ENCODE measurements around the gene GAS2. TPM values are rescaled to one million over a fixed set of nuclear protein-coding genes. Genes with fewer than 3 reads are reported as not detected.

GAS2 gene
- polyA plus RNA-seq, 1 donor: 5.8 TPM

- WGBS (ENCODE audit: insufficient coverage, low lambda C conversion rate): 50% methylated on average over 1 of the region's 1 CpG
- peak; percentile 22 to 46 for DNase-seq
These were observed 4.4 kb downstream of the GAS2 start for GRCh38 chr11:22670830-22671229.

GRCh38 chr11:22671751-22672150 is 5.3 kb downstream of the GAS2 start:
- H3K27me3 ChIP-seq (ENCODE audit: control insufficient read depth, insufficient read depth, low read length): no peaks in the 10 kb centered on the region
- no peaks in the 10 kb centered on the region for H3K9me3 ChIP-seq (ENCODE audit: control insufficient read depth, low read depth, low read length)
- no peak for DNase-seq
- peaks cover 14% of the 10 kb centered on the region for H3K4me1 ChIP-seq (ENCODE audit: control insufficient read depth, insufficient read depth, low read length)
- no CpG with 5 or more reads among the region's 2 CpGs for WGBS (ENCODE audit: insufficient coverage, low lambda C conversion rate)
- no peak overlapping the region for H3K4me3 ChIP-seq (ENCODE audit: low read length)
- H3K27ac ChIP-seq (ENCODE audit: low read length): no peak overlapping the region
- no peaks in the 10 kb centered on the region for H3K36me3 ChIP-seq (ENCODE audit: control insufficient read depth, insufficient read depth, low read length)

More at GRCh38 chr11:22670830-22671229, 4.4 kb downstream of the GAS2 start:
- Histone ChIP-seq H3K9me3 (ENCODE audit: control insufficient read depth, low read depth, low read length) (no peaks in the 10 kb centered on the region), H3K4me1 (ENCODE audit: control insufficient read depth, insufficient read depth, low read length) (peaks cover 12% of the 10 kb centered on the region), H3K27me3 (ENCODE audit: control insufficient read depth, insufficient read depth, low read length) (no peaks in the 10 kb centered on the region), H3K27ac (ENCODE audit: low read length) (no peak overlapping the region), H3K4me3 (ENCODE audit: low read length) (no peak overlapping the region), H3K36me3 (ENCODE audit: control insufficient read depth, insufficient read depth, low read length) (no peaks in the 10 kb centered on the region)

GRCh38 chr11:22674470-22675439 is 8.3 kb downstream of the GAS2 start:
- peak; percentile 30 to 76 for DNase-seq
- Histone ChIP-seq H3K4me1 (ENCODE audit: control insufficient read depth, insufficient read depth, low read length) (peaks cover 17% of the 10 kb centered on the region), H3K27me3 (ENCODE audit: control insufficient read depth, insufficient read depth, low read length) (no peaks in the 10 kb centered on the region), H3K4me3 (ENCODE audit: low read length) (no peak overlapping the region), H3K36me3 (ENCODE audit: control insufficient read depth, insufficient read depth, low read length) (no peaks in the 10 kb centered on the region), H3K9me3 (ENCODE audit: control insufficient read depth, low read depth, low read length) (no peaks in the 10 kb centered on the region), H3K27ac (ENCODE audit: low read length) (peak overlapping the region; percentile 65)
- no CpG with 5 or more reads among the region's 4 CpGs for WGBS (ENCODE audit: insufficient coverage, low lambda C conversion rate)

GRCh38 chr11:22677153-22677903 is 10.9 kb downstream of the GAS2 start:
- H3K9me3 ChIP-seq (ENCODE audit: control insufficient read depth, low read depth, low read length): no peaks in the 10 kb centered on the region
- no peak overlapping the region for H3K4me3 ChIP-seq (ENCODE audit: low read length)
- no peaks in the 10 kb centered on the region for H3K27me3 ChIP-seq (ENCODE audit: control insufficient read depth, insufficient read depth, low read length)
- no peak for DNase-seq
- no peak overlapping the region for H3K27ac ChIP-seq (ENCODE audit: low read length)
- WGBS (ENCODE audit: insufficient coverage, low lambda C conversion rate): 75% methylated on average over 1 of the region's 4 CpGs
- peaks cover 20% of the 10 kb centered on the region for H3K4me1 ChIP-seq (ENCODE audit: control insufficient read depth, insufficient read depth, low read length)
- H3K36me3 ChIP-seq (ENCODE audit: control insufficient read depth, insufficient read depth, low read length): no peaks in the 10 kb centered on the region

GRCh38 chr11:22680628-22681027 is 14.2 kb downstream of the GAS2 start:
- H3K4me1 ChIP-seq (ENCODE audit: control insufficient read depth, insufficient read depth, low read length): peaks cover 12% of the 10 kb centered on the region
- no peaks in the 10 kb centered on the region for H3K9me3 ChIP-seq (ENCODE audit: control insufficient read depth, low read depth, low read length)
- H3K27ac ChIP-seq (ENCODE audit: low read length): no peak overlapping the region
- H3K36me3 ChIP-seq (ENCODE audit: control insufficient read depth, insufficient read depth, low read length): no peaks in the 10 kb centered on the region
- H3K27me3 ChIP-seq (ENCODE audit: control insufficient read depth, insufficient read depth, low read length): no peaks in the 10 kb centered on the region
- DNase-seq: peak in 1 of 2 donors; percentile 29
- 67% methylated on average over 1 of the region's 2 CpGs for WGBS (ENCODE audit: insufficient coverage, low lambda C conversion rate)
- no peak overlapping the region for H3K4me3 ChIP-seq (ENCODE audit: low read length)

GRCh38 chr11:22681281-22681812 is 14.9 kb downstream of the GAS2 start:
- Histone ChIP-seq H3K4me3 (ENCODE audit: low read length) (no peak overlapping the region), H3K36me3 (ENCODE audit: control insufficient read depth, insufficient read depth, low read length) (no peaks in the 10 kb centered on the region), H3K9me3 (ENCODE audit: control insufficient read depth, low read depth, low read length) (no peaks in the 10 kb centered on the region), H3K4me1 (ENCODE audit: control insufficient read depth, insufficient read depth, low read length) (peaks cover 11% of the 10 kb centered on the region), H3K27me3 (ENCODE audit: control insufficient read depth, insufficient read depth, low read length) (no peaks in the 10 kb centered on the region), H3K27ac (ENCODE audit: low read length) (no peak overlapping the region)
- 100% methylated on average over 1 of the region's 4 CpGs for WGBS (ENCODE audit: insufficient coverage, low lambda C conversion rate)
- DNase-seq: no peak

- DNase-seq: no peak
- H3K27ac ChIP-seq (ENCODE audit: low read length): no peak overlapping the region
- WGBS (ENCODE audit: insufficient coverage, low lambda C conversion rate): 95% methylated on average over 2 of the region's 2 CpGs
- H3K4me3 ChIP-seq (ENCODE audit: low read length): no peak overlapping the region
- peaks cover 6% of the 10 kb centered on the region for H3K4me1 ChIP-seq (ENCODE audit: control insufficient read depth, insufficient read depth, low read length)
- no peaks in the 10 kb centered on the region for H3K36me3 ChIP-seq (ENCODE audit: control insufficient read depth, insufficient read depth, low read length)
- H3K27me3 ChIP-seq (ENCODE audit: control insufficient read depth, insufficient read depth, low read length): no peaks in the 10 kb centered on the region
- H3K9me3 ChIP-seq (ENCODE audit: control insufficient read depth, low read depth, low read length): no peaks in the 10 kb centered on the region
These were observed 17.7 kb downstream of the GAS2 start for GRCh38 chr11:22684082-22684481.

GRCh38 chr11:22685111-22685510 is 18.7 kb downstream of the GAS2 start:
- no CpG with 5 or more reads among the region's 4 CpGs for WGBS (ENCODE audit: insufficient coverage, low lambda C conversion rate)
- peaks cover 5% of the 10 kb centered on the region for H3K4me1 ChIP-seq (ENCODE audit: control insufficient read depth, insufficient read depth, low read length)

GRCh38 chr11:22688914-22689313 is 22.5 kb downstream of the GAS2 start:
- Histone ChIP-seq H3K4me3 (ENCODE audit: low read length) (no peak overlapping the region), H3K27ac (ENCODE audit: low read length) (no peak overlapping the region), H3K9me3 (ENCODE audit: control insufficient read depth, low read depth, low read length) (no peaks in the 10 kb centered on the region), H3K27me3 (ENCODE audit: control insufficient read depth, insufficient read depth, low read length) (no peaks in the 10 kb centered on the region), H3K36me3 (ENCODE audit: control insufficient read depth, insufficient read depth, low read length) (no peaks in the 10 kb centered on the region), H3K4me1 (ENCODE audit: control insufficient read depth, insufficient read depth, low read length) (peaks cover 8% of the 10 kb centered on the region)
- 83% methylated on average over 1 of the region's 3 CpGs for WGBS (ENCODE audit: insufficient coverage, low lambda C conversion rate)
- DNase-seq: no peak

More at GRCh38 chr11:22685111-22685510, 18.7 kb downstream of the GAS2 start:
- Histone ChIP-seq H3K9me3 (ENCODE audit: control insufficient read depth, low read depth, low read length) (no peaks in the 10 kb centered on the region), H3K36me3 (ENCODE audit: control insufficient read depth, insufficient read depth, low read length) (no peaks in the 10 kb centered on the region), H3K27ac (ENCODE audit: low read length) (no peak overlapping the region), H3K27me3 (ENCODE audit: control insufficient read depth, insufficient read depth, low read length) (no peaks in the 10 kb centered on the region), H3K4me3 (ENCODE audit: low read length) (no peak overlapping the region)
- no peak for DNase-seq

- Histone ChIP-seq H3K9me3 (ENCODE audit: control insufficient read depth, low read depth, low read length) (no peaks in the 10 kb centered on the region), H3K4me3 (ENCODE audit: low read length) (no peak overlapping the region), H3K27ac (ENCODE audit: low read length) (no peak overlapping the region), H3K4me1 (ENCODE audit: control insufficient read depth, insufficient read depth, low read length) (peaks cover 8% of the 10 kb centered on the region), H3K36me3 (ENCODE audit: control insufficient read depth, insufficient read depth, low read length) (no peaks in the 10 kb centered on the region), H3K27me3 (ENCODE audit: control insufficient read depth, insufficient read depth, low read length) (no peaks in the 10 kb centered on the region)
- WGBS (ENCODE audit: insufficient coverage, low lambda C conversion rate): no CpG with 5 or more reads among the region's 1 CpG
- no peak for DNase-seq
These were observed 23.8 kb downstream of the GAS2 start for GRCh38 chr11:22690257-22690656.

All from large intestine (tissue), 3 donors.